Putamen (tissue), 1 donor: ENCODE measurements around the gene HES5.
"Not testable (repeated sequence)": the region's sequence is repeated elsewhere in the genome, so short reads cannot be mapped to it uniquely, and the experiment has no call there.

Experiments
- DNase-seq: peaks from one replicate; pipeline ENCODE4 v3.0.0-alpha.2; 2016; ENCODE audit warnings: low spot score

Gene HES5

GRCh38 chr1:2560299-2561073 is 30.4 kb upstream of the HES5 start:
- DNase-seq = no peak

GRCh38 chr1:2559509-2560298 is 29.6 kb upstream of the HES5 start:
- DNase-seq = no peak

GRCh38 chr1:2558861-2559260 is 28.8 kb upstream of the HES5 start:
- DNase-seq = no peak

- no peak for DNase-seq
Measured at GRCh38 chr1:2558420-2558819, 28.4 kb upstream of the HES5 start.

GRCh38 chr1:2557482-2558400 is 27.7 kb upstream of the HES5 start:
- no peak for DNase-seq

GRCh38 chr1:2556678-2557481 is 26.8 kb upstream of the HES5 start:
- DNase-seq = no peak

GRCh38 chr1:2556277-2556677 is 26.2 kb upstream of the HES5 start, which contains the start of gene TNFRSF14:
TSS of gene TNFRSF14 (plus strand) at chr1:2556371. CDS start at chr1:2556665, 294 bp downstream.
- DNase-seq = no peak

GRCh38 chr1:2555634-2556276 is 25.7 kb upstream of the HES5 start:
- DNase-seq = no peak

GRCh38 chr1:2554621-2555387 is 24.7 kb upstream of the HES5 start:
- no peak for DNase-seq

GRCh38 chr1:2553871-2554620 is 24.0 kb upstream of the HES5 start:
- DNase-seq = no peak

GRCh38 chr1:2553076-2553475 is 23.0 kb upstream of the HES5 start:
- DNase-seq = not testable (repeated sequence)

GRCh38 chr1:2552189-2552588 is 22.1 kb upstream of the HES5 start:
- DNase-seq = no peak

GRCh38 chr1:2551544-2551943 is 21.5 kb upstream of the HES5 start:
- DNase-seq = not testable (repeated sequence)

GRCh38 chr1:2550309-2550861 is 20.3 kb upstream of the HES5 start:
- not testable (repeated sequence) for DNase-seq

GRCh38 chr1:2549367-2550029 is 19.4 kb upstream of the HES5 start:
- not testable (repeated sequence) for DNase-seq

- no peak for DNase-seq
Measured at GRCh38 chr1:2548068-2548589, 18.1 kb upstream of the HES5 start.

- DNase-seq = no peak
Measured at GRCh38 chr1:2547210-2548067, 17.4 kb upstream of the HES5 start.
